SK-N-SH treated with all-trans-retinoic acid at 6 μM for 48 hours (cell line): Measurements from ENCODE around the gene PRR29.

ENCODE experiments used
- ARNTL ChIP-seq: fragments of 450-650 bp; formaldehyde crosslinking; IDR thresholded peaks from 2 replicates; pipeline ENCODE4 v1.5.0; 2020; ENCODE audit warnings: low read depth, mild to moderate bottlenecking, moderate library complexity, borderline replicate concordance
- BACH2 ChIP-seq: fragments of 250-450 bp; sonication (Bioruptor Pico); IDR thresholded peaks from 2 replicates; pipeline ENCODE4 v1.9.0; 2021; ENCODE audit warnings: mild to moderate bottlenecking, borderline replicate concordance
- CSRNP3 ChIP-seq: fragments of 250-450 bp; sonication (Bioruptor Pico); IDR thresholded peaks from 2 replicates; pipeline ENCODE4 v1.5.1; 2021; ENCODE audit warnings: mild to moderate bottlenecking, moderate library complexity
- ESRRG ChIP-seq: fragments of 250-450 bp; sonication (Bioruptor Pico); IDR thresholded peaks from 2 replicates; pipeline ENCODE4 v1.6.1; 2021; ENCODE audit warnings: mild to moderate bottlenecking
- PATZ1 ChIP-seq: fragments of 250-450 bp; sonication (Bioruptor Pico); IDR thresholded peaks from 2 replicates; pipeline ENCODE4 v1.8.0; 2020; ENCODE audit warnings: mild to moderate bottlenecking, moderate library complexity, borderline replicate concordance
- PPARA ChIP-seq: fragments of 250-450 bp; sonication (Bioruptor Pico); IDR thresholded peaks from 2 replicates; pipeline ENCODE4 v1.5.0; 2020; ENCODE audit warnings: mild to moderate bottlenecking, borderline replicate concordance
- RARB ChIP-seq: fragments of 250-450 bp; sonication (Bioruptor Pico); IDR thresholded peaks from 2 replicates; pipeline ENCODE4 v1.8.0; 2021; ENCODE audit warnings: mild to moderate bottlenecking, moderate library complexity
- TCF4 ChIP-seq: fragments of 250-450 bp; sonication (Bioruptor Pico); IDR thresholded peaks from 2 replicates; pipeline ENCODE4 v1.8.0; 2021; ENCODE audit warnings: mild to moderate bottlenecking, moderate library complexity, borderline replicate concordance
- ZC3H10 ChIP-seq: fragments of 250-450 bp; sonication (Bioruptor Pico); IDR thresholded peaks from 2 replicates; pipeline ENCODE4 v1.5.1; 2021; ENCODE audit warnings: mild to moderate bottlenecking, moderate library complexity
- ZFP3 ChIP-seq: fragments of 250-450 bp; sonication (Bioruptor Pico); IDR thresholded peaks from 2 replicates; pipeline ENCODE4 v1.5.0; 2020; ENCODE audit warnings: mild to moderate bottlenecking, moderate library complexity
- ZNF70 ChIP-seq: fragments of 450-650 bp; formaldehyde crosslinking; IDR thresholded peaks from 2 replicates; pipeline ENCODE4 v1.5.0; 2020; ENCODE audit warnings: mild to moderate bottlenecking, moderate library complexity

- TF ChIP-seq ZC3H10 (no peak), ZFP3 (CRISPR knock-in tag) (no peak), BACH2 (CRISPR knock-in tag) (no peak), ZNF70 (CRISPR knock-in tag) (no peak), PATZ1 (CRISPR knock-in tag) (no peak), RARB (CRISPR knock-in tag) (no peak), TCF4 (no peak), ESRRG (CRISPR knock-in tag) (no peak), PPARA (CRISPR knock-in tag) (no peak), CSRNP3 (CRISPR knock-in tag) (no peak), ARNTL (CRISPR knock-in tag) (no peak)
Measured at GRCh38 chr17:64001763-64002529, 3.8 kb downstream of the PRR29 start.
